Trophoblast cell (in vitro differentiated cells and primary cell): ENCODE data around the gene MND1.

ENCODE experiments used
- DNase-seq, 2 donors: peaks; one replicate each; pipeline ENCODE4 v3.0.0-alpha.2; 2016
- H2AFZ ChIP-seq: 2 replicates; pipeline ENCODE4 v1.6.1; 2013; ENCODE audit warnings: low read length, moderate library complexity, mild to moderate bottlenecking; ENCODE audit not compliant: insufficient read depth, poor library complexity
- H2AK5ac ChIP-seq: 2 replicates; pipeline ENCODE4 v1.6.1; 2013; ENCODE audit warnings: mild to moderate bottlenecking, low read length
- H2BK120ac ChIP-seq: 2 replicates; pipeline ENCODE4 v1.6.1; 2013; ENCODE audit warnings: low read length, mild to moderate bottlenecking, moderate library complexity; ENCODE audit not compliant: insufficient read depth, poor library complexity
- H2BK12ac ChIP-seq: 2 replicates; pipeline ENCODE4 v1.6.1; 2013; ENCODE audit warnings: mild to moderate bottlenecking, low read length, moderate library complexity
- H2BK5ac ChIP-seq: 2 replicates; pipeline ENCODE4 v1.6.1; 2013; ENCODE audit warnings: low read length, low read depth, moderate library complexity, mild to moderate bottlenecking; ENCODE audit not compliant: poor library complexity
- H3K14ac ChIP-seq: 2 replicates; pipeline ENCODE4 v1.6.1; 2013; ENCODE audit warnings: mild to moderate bottlenecking, low read length
- H3K18ac ChIP-seq: 2 replicates; pipeline ENCODE4 v1.6.1; 2013; ENCODE audit warnings: mild to moderate bottlenecking, low read length
- H3K23ac ChIP-seq: 2 replicates; pipeline ENCODE4 v1.6.1; 2013; ENCODE audit warnings: low read length
- H3K27ac ChIP-seq: 2 replicates; pipeline ENCODE4 v1.5.1; 2013; ENCODE audit warnings: low read depth, mild to moderate bottlenecking, inconsistent platforms, low read length, moderate library complexity
- H3K27me3 ChIP-seq: 2 replicates; pipeline ENCODE4 v1.6.1; 2013; ENCODE audit warnings: inconsistent platforms, mild to moderate bottlenecking, low read length, moderate library complexity; ENCODE audit not compliant: insufficient read depth
- H3K36me3 ChIP-seq, 2 experiments: 1 replicate in 1 of 2; 2 replicates in 1 of 2; pipeline ENCODE4 v1.6.1; 2013; ENCODE audit warnings: low read length in 2 of 2, mild to moderate bottlenecking in 2 of 2, moderate library complexity in 1 of 2; ENCODE audit not compliant: insufficient read depth in 2 of 2, control insufficient read depth in 1 of 2
- H3K4ac ChIP-seq: 2 replicates; pipeline ENCODE4 v1.6.1; 2013; ENCODE audit warnings: low read depth, mild to moderate bottlenecking, low read length, moderate library complexity
- H3K4me1 ChIP-seq, 2 experiments: 1 replicate in 1 of 2; 2 replicates in 1 of 2; pipeline ENCODE4 v1.6.1; 2013; ENCODE audit warnings: low read length in 2 of 2, mild to moderate bottlenecking in 2 of 2, moderate library complexity in 1 of 2; ENCODE audit not compliant: insufficient read depth in 2 of 2, control insufficient read depth in 1 of 2
- H3K4me2 ChIP-seq: 2 replicates; pipeline ENCODE4 v1.6.1; 2013; ENCODE audit warnings: inconsistent platforms, mild to moderate bottlenecking, low read length, moderate library complexity
- H3K4me3 ChIP-seq: 2 replicates; pipeline ENCODE4 v1.5.1; 2013; ENCODE audit warnings: mild to moderate bottlenecking, low read depth, low read length, inconsistent platforms
- H3K79me1 ChIP-seq: one replicate; pipeline ENCODE4 v1.6.1; 2013; ENCODE audit warnings: low read length
- H3K79me2 ChIP-seq: 2 replicates; pipeline ENCODE4 v1.6.1; 2013; ENCODE audit warnings: low read length, mild to moderate bottlenecking; ENCODE audit not compliant: control insufficient read depth, insufficient read depth, poor library complexity
- H3K9ac ChIP-seq: 2 replicates; pipeline ENCODE4 v1.6.1; 2013; ENCODE audit warnings: mild to moderate bottlenecking, low read length
- H3K9me3 ChIP-seq: 2 replicates; pipeline ENCODE4 v1.6.1; 2013; ENCODE audit warnings: low read depth, mild to moderate bottlenecking, control low read depth, inconsistent platforms, low read length; ENCODE audit not compliant: insufficient read depth
- H4K12ac ChIP-seq: 2 replicates; pipeline ENCODE4 v1.6.1; 2013; ENCODE audit warnings: low read depth, mild to moderate bottlenecking, low read length, moderate library complexity
- H4K8ac ChIP-seq: 2 replicates; pipeline ENCODE4 v1.6.1; 2013; ENCODE audit warnings: low read depth, mild to moderate bottlenecking, low read length, moderate library complexity
- H4K91ac ChIP-seq: one replicate; pipeline ENCODE4 v1.6.1; 2013; ENCODE audit warnings: low read depth, mild to moderate bottlenecking, low read length, moderate library complexity
- WGBS: extraction: QIAGEN DNeasy Blood & Tissue Kit; methylation state at CpG from one replicate; pipeline ENCODE4 v1.1.7; 2013; ENCODE audit warnings: missing lambda C conversion rate; ENCODE audit not compliant: insufficient read length, insufficient coverage; ENCODE audit errors: extremely low coverage; 5-methylcytosine and 5-hydroxymethylcytosine counted together

Gene MND1

GRCh38 chr4:153346563-153346962 is 2.1 kb downstream of the MND1 start:
- no peak for DNase-seq
- H3K4ac ChIP-seq: no peak overlapping the region
- no peak overlapping the region for H3K4me3 ChIP-seq
- H4K12ac ChIP-seq: no peak overlapping the region
- no peak overlapping the region for H2BK5ac ChIP-seq
- H3K14ac ChIP-seq: no peak overlapping the region
- no peaks in the 10 kb centered on the region for H3K9me3 ChIP-seq
- peaks cover 5% of the 10 kb centered on the region for H3K79me2 ChIP-seq
- no peak overlapping the region for H3K27ac ChIP-seq
- peaks cover 2 to 3% of the 10 kb centered on the region in 2 experiments for H3K4me1 ChIP-seq
- WGBS: no CpG with 5 or more reads among the region's 5 CpGs
- no peak overlapping the region for H2AK5ac ChIP-seq
- no peak overlapping the region for H3K4me2 ChIP-seq
- peaks cover 6% of the 10 kb centered on the region for H3K79me1 ChIP-seq
- H3K23ac ChIP-seq: no peak overlapping the region
- H3K18ac ChIP-seq: no peak overlapping the region
- no peak overlapping the region for H2BK120ac ChIP-seq
- no peaks in the 10 kb centered on the region for H3K36me3 ChIP-seq
- no peaks in the 10 kb centered on the region for H3K27me3 ChIP-seq
- no peak overlapping the region for H4K91ac ChIP-seq
- H3K9ac ChIP-seq: no peak overlapping the region
- H2AFZ ChIP-seq: no peak overlapping the region
- no peak overlapping the region for H4K8ac ChIP-seq
- H2BK12ac ChIP-seq: no peak overlapping the region

DNA sequence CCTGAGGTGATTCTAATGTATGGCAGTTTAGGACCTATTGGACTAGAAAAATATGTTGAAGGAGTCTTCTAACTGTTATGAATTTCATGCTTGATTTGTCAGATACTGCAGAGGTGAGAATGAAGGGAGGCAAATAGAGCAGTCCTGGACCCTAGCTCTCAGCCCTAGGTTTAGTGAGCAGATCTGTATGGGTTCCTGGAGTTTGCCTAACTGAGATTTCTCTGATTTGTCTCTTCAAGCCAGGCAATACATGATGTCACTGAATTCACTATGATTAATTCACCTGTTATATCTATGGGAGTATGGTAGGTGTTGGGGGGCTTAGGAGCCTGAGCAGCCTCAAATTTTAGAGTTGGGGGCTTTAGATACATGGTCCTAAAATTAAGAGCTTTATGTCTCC is 2.6 kb downstream of the MND1 start:
- Histone ChIP-seq H2BK12ac (no peak overlapping the region), H3K27ac (no peak overlapping the region), H4K91ac (no peak overlapping the region), H3K4me2 (no peak overlapping the region), H3K9ac (no peak overlapping the region), H3K4me3 (no peak overlapping the region), H3K36me3 (no peaks in the 10 kb centered on the region), H3K79me2 (peaks cover 5% of the 10 kb centered on the region), H2BK120ac (no peak overlapping the region), H3K27me3 (no peaks in the 10 kb centered on the region), H3K14ac (no peak overlapping the region), H3K9me3 (no peaks in the 10 kb centered on the region), H3K4ac (no peak overlapping the region), H4K12ac (no peak overlapping the region), H3K18ac (no peak overlapping the region), H2BK5ac (no peak overlapping the region), H3K79me1 (peaks cover 6% of the 10 kb centered on the region), H4K8ac (no peak overlapping the region), H2AFZ (no peak overlapping the region), H3K4me1 (no peaks in the 10 kb centered on the region), H2AK5ac (no peak overlapping the region), H3K23ac (no peak overlapping the region)
- DNase-seq: no peak

GRCh38 chr4:153348006-153348405 is 3.5 kb downstream of the MND1 start:
- WGBS: no CpG with 5 or more reads among the region's 4 CpGs
- H3K79me2 ChIP-seq: peaks cover 5% of the 10 kb centered on the region
- no peak overlapping the region for H2AK5ac ChIP-seq
- no peak for DNase-seq
- H3K9me3 ChIP-seq: no peaks in the 10 kb centered on the region
- H3K4ac ChIP-seq: no peak overlapping the region
- no peaks in the 10 kb centered on the region for H3K36me3 ChIP-seq
- H2BK5ac ChIP-seq: no peak overlapping the region
- H3K79me1 ChIP-seq: peaks cover 6% of the 10 kb centered on the region
- no peak overlapping the region for H4K8ac ChIP-seq
- no peak overlapping the region for H3K27ac ChIP-seq
- no peak overlapping the region for H2BK12ac ChIP-seq
- H2AFZ ChIP-seq: no peak overlapping the region
- no peaks in the 10 kb centered on the region for H3K4me1 ChIP-seq
- no peak overlapping the region for H2BK120ac ChIP-seq
- no peak overlapping the region for H4K91ac ChIP-seq
- no peak overlapping the region for H3K9ac ChIP-seq
- H3K18ac ChIP-seq: no peak overlapping the region
- no peak overlapping the region for H3K14ac ChIP-seq
- H3K27me3 ChIP-seq: no peaks in the 10 kb centered on the region
- H3K4me2 ChIP-seq: no peak overlapping the region
- H3K4me3 ChIP-seq: no peak overlapping the region
- H4K12ac ChIP-seq: no peak overlapping the region
- no peak overlapping the region for H3K23ac ChIP-seq

- H2BK5ac ChIP-seq: no peak overlapping the region
- no peak overlapping the region for H3K23ac ChIP-seq
- DNase-seq: no peak
- H3K4me1 ChIP-seq: no peaks in the 10 kb centered on the region
- no peak overlapping the region for H3K18ac ChIP-seq
- no peak overlapping the region for H2AK5ac ChIP-seq
- H3K9ac ChIP-seq: no peak overlapping the region
- no CpG with 5 or more reads among the region's 1 CpG for WGBS
- no peak overlapping the region for H2BK12ac ChIP-seq
- H3K9me3 ChIP-seq: no peaks in the 10 kb centered on the region
- H3K36me3 ChIP-seq: no peaks in the 10 kb centered on the region
- H3K4ac ChIP-seq: no peak overlapping the region
- H2BK120ac ChIP-seq: no peak overlapping the region
- no peak overlapping the region for H3K4me2 ChIP-seq
- H4K8ac ChIP-seq: no peak overlapping the region
- no peak overlapping the region for H4K12ac ChIP-seq
- peaks cover 6% of the 10 kb centered on the region for H3K79me1 ChIP-seq
- H3K27me3 ChIP-seq: no peaks in the 10 kb centered on the region
- peaks cover 5% of the 10 kb centered on the region for H3K79me2 ChIP-seq
- H4K91ac ChIP-seq: no peak overlapping the region
- no peak overlapping the region for H2AFZ ChIP-seq
- H3K14ac ChIP-seq: no peak overlapping the region
- no peak overlapping the region for H3K27ac ChIP-seq
- H3K4me3 ChIP-seq: no peak overlapping the region
Observed at GRCh38 chr4:153349206-153349805, 4.8 kb downstream of the MND1 start.
